HG03139 (cell line): ENCODE measurements around the gene MAPK12.

Experiments used
- ATAC-seq: cut with Tn5 transposase; IDR thresholded peaks from one replicate; pipeline ENCODE4 v1.9.1; 2021; ENCODE audit not compliant: unreplicated experiment

The MAPK12 gene

GRCh38 chr22:50236731-50237409 is 24.6 kb downstream of the MAPK12 start:
- ATAC-seq = no peak

- ATAC-seq = no peak
Observed at GRCh38 chr22:50233223-50233622, 28.3 kb downstream of the MAPK12 start.

- ATAC-seq = no peak
Observed at GRCh38 chr22:50232481-50233151, 28.9 kb downstream of the MAPK12 start.

GRCh38 chr22:50229370-50229769 is 32.1 kb downstream of the MAPK12 start:
- ATAC-seq = no peak

GRCh38 chr22:50228366-50228765 is 33.1 kb downstream of the MAPK12 start:
- no peak for ATAC-seq

- no peak for ATAC-seq
Observed at GRCh38 chr22:50227579-50228215, 33.8 kb downstream of the MAPK12 start.

- ATAC-seq = no peak
Observed at GRCh38 chr22:50226875-50227165, 34.7 kb downstream of the MAPK12 start.

- ATAC-seq = no peak
Observed at GRCh38 chr22:50226063-50226874, 35.2 kb downstream of the MAPK12 start.

GRCh38 chr22:50225200-50225969 is 36.1 kb downstream of the MAPK12 start:
- no peak for ATAC-seq

GRCh38 chr22:50224071-50224470 is 37.4 kb downstream of the MAPK12 start:
- no peak for ATAC-seq

- ATAC-seq = no peak
Observed at GRCh38 chr22:50222508-50222907, 39.0 kb downstream of the MAPK12 start.

GRCh38 chr22:50221410-50222300 is 39.8 kb downstream of the MAPK12 start:
- ATAC-seq = no peak

- no peak for ATAC-seq
Observed at GRCh38 chr22:50220603-50221409, 40.7 kb downstream of the MAPK12 start.

- no peak for ATAC-seq
Observed at GRCh38 chr22:50219800-50220602, 41.5 kb downstream of the MAPK12 start.

GRCh38 chr22:50218996-50219727 is 42.3 kb downstream of the MAPK12 start:
- no peak for ATAC-seq

GRCh38 chr22:50218153-50218995 is 43.1 kb downstream of the MAPK12 start:
- ATAC-seq = no peak
